ENCODE results near the gene DENND1A.

The DENND1A gene

GRCh38 chr9:123659358-123659757, 270.6 kb downstream of the DENND1A start:
- no peak for TF ChIP-seq CTCF (IDR thresholded peaks at IDR 0.05)

DNA sequence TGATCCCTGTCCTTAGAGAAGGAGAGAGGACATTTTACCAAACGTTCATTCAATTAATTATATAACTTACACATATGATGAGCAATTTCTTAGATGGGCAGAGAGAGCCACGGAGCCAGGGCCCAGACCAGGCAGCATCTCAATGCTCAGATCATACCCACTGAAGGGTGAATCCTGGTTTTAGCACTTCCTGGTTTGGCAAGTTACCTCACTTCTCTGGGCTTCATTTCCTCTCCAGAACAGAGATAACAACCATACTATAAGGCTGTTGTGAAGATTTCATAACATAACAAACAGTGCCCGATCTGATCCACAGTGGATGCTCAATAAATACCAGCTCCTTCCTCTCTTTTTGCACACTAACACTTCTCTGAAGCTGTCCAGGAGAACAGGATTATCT, 271.1 kb downstream of the DENND1A start:
- TF ChIP-seq CTCF (IDR thresholded peaks at IDR 0.05) = no peak

GRCh38 chr9:123657941-123658340, 272.0 kb downstream of the DENND1A start:
- no peak for TF ChIP-seq CTCF (IDR thresholded peaks at IDR 0.05)

GRCh38 chr9:123657099-123657498, 272.8 kb downstream of the DENND1A start:
- no peak for TF ChIP-seq CTCF (IDR thresholded peaks at IDR 0.05)

GRCh38 chr9:123656565-123656964, 273.4 kb downstream of the DENND1A start:
- no peak for TF ChIP-seq CTCF (IDR thresholded peaks at IDR 0.05)

DNA sequence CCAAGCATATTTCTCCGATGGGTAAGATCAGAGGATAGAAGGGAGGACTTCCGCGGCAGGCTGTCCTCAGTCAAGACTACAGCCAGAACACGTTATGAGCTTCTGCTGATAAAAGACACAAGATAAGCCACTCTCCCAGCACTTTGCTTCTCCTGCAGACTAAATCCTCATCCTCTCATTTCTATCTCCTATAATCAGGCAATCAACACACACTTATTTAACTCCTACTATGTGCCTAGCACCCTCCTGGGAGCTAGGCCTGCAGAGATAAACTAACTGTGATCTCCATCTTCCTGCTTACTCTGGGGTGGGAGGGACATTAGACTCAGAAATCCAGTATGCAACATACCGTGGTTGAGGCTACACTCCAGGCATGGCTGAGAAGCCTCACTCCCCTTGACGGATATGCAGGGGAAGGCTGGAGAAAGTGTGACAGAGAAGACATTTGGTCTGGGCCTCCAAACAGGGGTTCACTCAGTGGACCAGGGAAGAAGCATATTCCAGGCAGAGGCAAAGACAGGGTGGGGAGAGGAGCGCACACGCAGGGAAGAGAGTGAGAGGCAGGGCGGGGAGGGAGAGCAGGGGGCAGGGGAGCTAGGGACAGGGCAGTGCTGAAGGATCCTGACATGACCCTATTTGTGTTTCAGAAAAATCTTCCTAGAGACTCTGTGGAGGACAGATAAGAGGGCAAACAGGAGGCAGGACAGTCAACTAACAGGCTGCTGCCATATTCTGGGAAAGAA, 274.1 kb downstream of the DENND1A start:
- no peak for TF ChIP-seq CTCF (IDR thresholded peaks at IDR 0.05)

DNA sequence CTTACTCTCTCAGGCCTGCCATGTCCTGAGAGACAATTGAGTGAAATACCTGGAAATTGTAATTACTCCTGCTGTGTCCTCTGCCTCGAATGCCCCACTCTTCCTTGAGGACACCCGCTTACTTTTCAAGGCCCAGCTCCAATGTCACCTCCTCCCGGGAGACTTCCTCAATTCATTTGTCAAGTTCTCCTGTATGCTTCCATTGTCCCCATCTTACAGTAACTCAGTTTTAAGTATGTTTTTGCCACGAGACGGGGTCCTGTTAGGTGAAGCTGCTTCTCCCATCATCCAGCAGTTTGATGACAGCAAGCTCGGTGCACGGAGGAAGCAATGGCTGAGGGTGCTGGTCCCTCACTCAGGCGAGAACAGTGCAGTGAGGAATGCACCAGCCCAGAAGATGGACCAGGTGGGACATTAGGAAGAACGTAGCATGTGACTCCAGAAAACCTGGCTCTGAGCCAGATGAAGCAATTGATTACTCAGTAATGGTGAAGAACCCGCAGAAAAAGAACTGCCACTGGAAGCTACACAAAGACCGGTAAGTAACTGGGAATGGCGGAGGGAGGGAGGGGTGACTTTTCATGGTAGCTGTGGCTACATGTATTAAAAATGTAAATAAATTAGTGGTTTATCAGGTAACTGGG, 274.8 kb downstream of the DENND1A start:
- TF ChIP-seq CTCF (IDR thresholded peaks at IDR 0.05) = no peak

Measured in LNCAP (cell line).